Measurements from ENCODE around the gene GRAMD1A. TPM values are rescaled to one million over a fixed set of nuclear protein-coding genes. Genes with fewer than 3 reads are reported as not detected.
"Not testable (repeated sequence)": the region's sequence is repeated elsewhere in the genome, so short reads cannot be mapped to it uniquely, and the experiment has no call there.

GRAMD1A gene
- total RNA-seq, 1 donor from 2014 or later, result 90.7 TPM

DNA sequence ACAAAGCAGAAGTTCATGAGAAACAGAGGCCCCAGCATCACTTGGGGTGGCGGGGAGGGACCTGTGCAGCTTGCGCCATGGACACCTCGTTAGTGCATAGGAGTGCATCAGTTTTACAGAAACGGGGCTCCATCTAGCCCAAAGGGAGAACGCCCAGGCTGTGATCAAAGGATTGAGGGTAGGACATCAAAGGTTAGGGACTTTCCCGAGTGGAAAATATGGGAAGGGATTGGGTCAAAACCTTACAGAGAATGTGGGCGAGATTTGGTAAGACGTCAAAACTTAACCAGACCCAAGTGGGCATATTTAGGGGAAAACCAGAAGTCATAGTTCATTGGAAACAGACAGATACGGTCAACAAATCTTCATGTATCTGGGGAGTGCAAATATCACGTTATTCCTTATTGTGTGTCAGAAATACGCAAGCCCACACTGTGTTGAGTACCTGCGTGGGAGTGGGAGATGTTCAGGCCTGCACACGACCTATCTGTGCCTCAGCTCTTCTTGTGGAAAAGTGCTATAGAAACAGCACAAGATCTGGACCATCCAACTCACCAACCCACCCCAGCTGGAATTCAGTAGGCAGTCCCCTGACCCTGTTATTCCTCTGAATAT is 9.4 kb upstream of the GRAMD1A start:
- intact Hi-C loops (cut with DNase I), result no loop called here
- H3K27me3 ChIP-seq (ENCODE audit: low read depth), result no peaks in the 10 kb centered on the region
- H3K27ac ChIP-seq, result no peak overlapping the region
- H3K4me1 ChIP-seq, result peaks cover 22% of the 10 kb centered on the region
- ATAC-seq, result no peak
- TF ChIP-seq, protein P1, sequence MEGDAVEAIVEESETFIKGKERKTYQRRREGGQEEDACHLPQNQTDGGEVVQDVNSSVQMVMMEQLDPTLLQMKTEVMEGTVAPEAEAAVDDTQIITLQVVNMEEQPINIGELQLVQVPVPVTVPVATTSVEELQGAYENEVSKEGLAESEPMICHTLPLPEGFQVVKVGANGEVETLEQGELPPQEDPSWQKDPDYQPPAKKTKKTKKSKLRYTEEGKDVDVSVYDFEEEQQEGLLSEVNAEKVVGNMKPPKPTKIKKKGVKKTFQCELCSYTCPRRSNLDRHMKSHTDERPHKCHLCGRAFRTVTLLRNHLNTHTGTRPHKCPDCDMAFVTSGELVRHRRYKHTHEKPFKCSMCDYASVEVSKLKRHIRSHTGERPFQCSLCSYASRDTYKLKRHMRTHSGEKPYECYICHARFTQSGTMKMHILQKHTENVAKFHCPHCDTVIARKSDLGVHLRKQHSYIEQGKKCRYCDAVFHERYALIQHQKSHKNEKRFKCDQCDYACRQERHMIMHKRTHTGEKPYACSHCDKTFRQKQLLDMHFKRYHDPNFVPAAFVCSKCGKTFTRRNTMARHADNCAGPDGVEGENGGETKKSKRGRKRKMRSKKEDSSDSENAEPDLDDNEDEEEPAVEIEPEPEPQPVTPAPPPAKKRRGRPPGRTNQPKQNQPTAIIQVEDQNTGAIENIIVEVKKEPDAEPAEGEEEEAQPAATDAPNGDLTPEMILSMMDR (IDR thresholded peaks at IDR 0.05), result no peak
- H3K9me3 ChIP-seq, result no peaks in the 10 kb centered on the region
- H3K36me3 ChIP-seq, result no peaks in the 10 kb centered on the region
- peak; percentile 19 for DNase-seq
- no peak overlapping the region for H3K4me3 ChIP-seq

DNA sequence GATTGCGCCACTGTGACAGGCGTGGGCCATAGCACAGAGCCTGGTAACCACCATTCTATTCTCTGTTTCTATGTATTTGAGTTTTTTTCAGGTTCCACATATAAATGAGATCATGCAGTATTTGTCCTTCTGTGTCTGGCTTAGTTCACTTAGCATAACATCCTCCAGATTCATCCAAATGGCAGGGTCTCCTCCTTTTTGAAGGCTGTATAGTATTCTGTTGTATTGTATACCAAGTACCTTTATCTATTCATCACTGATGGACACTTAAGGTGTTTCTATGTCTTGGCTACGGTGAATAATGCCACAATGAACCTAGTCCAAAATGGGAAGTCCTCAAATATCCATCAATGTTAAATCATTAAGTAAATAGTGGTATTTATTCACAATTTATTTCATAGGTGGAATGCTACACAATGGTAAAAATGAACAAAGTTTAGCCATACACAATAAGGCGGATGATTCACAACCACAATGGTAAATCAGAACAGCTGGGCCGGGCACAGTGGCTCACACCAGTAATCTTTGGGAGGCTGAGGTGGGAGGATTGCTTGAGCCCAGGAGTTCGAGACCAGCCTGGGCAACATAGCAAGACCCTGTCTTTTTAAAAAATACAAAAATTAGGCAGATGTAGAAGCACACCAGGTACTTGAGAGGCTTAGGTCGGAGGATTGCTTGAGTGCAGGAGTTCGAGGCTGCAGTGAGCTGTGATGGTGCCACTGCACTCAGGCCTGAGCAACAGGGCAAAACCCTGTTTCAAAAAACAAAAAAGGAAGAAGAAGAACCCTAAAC is 8.4 kb upstream of the GRAMD1A start:
- Histone ChIP-seq H3K36me3 (no peaks in the 10 kb centered on the region), H3K4me1 (peaks cover 28% of the 10 kb centered on the region), H3K27me3 (ENCODE audit: low read depth) (no peaks in the 10 kb centered on the region), H3K9me3 (no peaks in the 10 kb centered on the region), H3K4me3 (no peak overlapping the region), H3K27ac (no peak overlapping the region)
- TF ChIP-seq, protein P1 (IDR thresholded peaks at IDR 0.05), result no peak
- ATAC-seq (no peak), DNase-seq (peak; percentile 6)
- intact Hi-C loops (cut with DNase I), result no loop called here

DNA sequence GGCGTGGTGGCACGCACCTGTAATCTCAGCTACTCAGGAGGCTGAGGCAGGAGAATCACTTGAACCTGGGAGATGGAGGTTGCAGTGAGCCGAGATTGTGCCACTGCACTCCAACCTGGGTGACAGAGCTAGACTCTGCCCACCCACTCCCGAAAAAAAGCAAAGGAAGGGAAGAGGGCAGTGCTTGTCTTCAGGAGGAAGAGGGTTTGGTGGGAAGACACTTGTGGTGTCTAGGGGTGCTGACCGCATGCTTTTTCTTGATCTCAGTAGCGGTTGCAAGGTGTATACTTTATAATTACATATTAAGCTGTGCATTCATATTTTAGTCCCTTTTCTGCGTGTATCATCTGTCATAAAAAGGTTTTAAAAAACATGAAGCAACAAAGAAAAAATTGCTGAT is 7.5 kb upstream of the GRAMD1A start:
- DNase-seq; H3K4me3 ChIP-seq; H3K27ac ChIP-seq; H3K9me3 ChIP-seq; H3K36me3 ChIP-seq; H3K27me3 ChIP-seq (ENCODE audit: low read depth); intact Hi-C loops (cut with DNase I); ATAC-seq: not testable (repeated sequence)
- peaks cover 36% of the 10 kb centered on the region for H3K4me1 ChIP-seq

DNA sequence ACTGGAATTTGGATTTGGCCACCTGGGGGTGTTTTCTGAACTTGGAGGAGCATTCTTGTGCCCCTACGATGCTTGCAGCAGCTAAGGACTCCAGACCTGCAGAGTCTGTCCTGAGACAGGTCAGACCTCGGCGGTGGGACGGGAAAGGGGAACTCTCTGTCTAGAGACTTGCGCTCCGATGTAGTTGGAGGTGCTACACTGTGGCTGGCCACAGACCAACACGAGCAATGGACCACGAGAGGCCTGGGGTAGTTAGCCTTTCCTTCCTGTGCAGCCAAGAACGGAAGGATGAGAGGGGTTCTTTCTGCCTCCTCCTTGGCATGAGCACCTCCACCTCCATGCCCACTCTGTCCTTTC is 5.9 kb upstream of the GRAMD1A start:
- no peak for ATAC-seq
- peaks cover 51% of the 10 kb centered on the region for H3K4me1 ChIP-seq
- no peaks in the 10 kb centered on the region for H3K27me3 ChIP-seq (ENCODE audit: low read depth)

DNA sequence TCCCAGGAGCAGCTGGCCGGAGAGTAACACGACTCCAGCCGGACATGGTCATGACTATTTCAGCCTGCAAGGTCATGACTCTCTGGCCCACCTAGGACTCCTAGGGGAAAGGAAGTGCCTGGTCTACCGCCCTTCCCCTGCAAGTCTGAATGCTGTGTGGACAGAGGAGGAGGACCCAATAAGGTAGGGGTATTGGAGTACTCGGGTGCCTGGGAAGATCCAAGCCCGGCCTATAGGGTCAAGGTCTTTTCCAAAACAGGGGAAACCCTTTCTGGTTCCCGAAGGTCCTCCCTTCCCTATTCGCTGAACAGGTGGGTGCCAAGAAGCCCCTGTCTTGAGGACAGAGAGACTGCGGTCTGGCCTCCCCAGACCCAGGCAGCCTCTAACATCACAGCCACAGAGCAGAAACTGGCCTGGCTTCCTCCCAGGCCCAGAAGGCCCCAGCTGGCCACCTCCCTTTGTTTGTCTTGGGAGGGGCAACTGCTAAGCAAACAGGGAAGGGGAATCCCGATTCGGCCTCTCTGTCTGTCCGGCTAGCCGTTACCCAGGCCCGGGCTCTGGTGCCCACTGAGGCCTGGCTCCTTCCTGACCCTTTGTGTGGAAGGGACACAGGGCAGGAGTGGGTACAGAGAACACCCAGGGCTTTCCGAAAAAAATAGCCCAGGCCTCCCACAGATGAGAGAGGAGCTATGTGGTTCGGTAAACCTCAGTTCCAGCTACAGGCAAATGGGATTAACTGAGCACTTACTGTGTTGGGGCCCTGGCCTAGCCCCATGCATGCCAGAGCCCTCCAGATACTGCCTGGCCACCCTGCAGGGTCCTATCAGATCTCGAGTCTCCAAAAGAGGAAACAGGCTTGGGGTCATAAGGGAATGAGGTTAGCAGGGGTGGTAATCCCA is 5.2 kb upstream of the GRAMD1A start:
- Histone ChIP-seq H3K4me1 (peaks cover 57% of the 10 kb centered on the region), H3K4me3 (no peak overlapping the region), H3K9me3 (no peaks in the 10 kb centered on the region), H3K27ac (peak overlapping the region; percentile 79), H3K27me3 (ENCODE audit: low read depth) (no peaks in the 10 kb centered on the region), H3K36me3 (no peaks in the 10 kb centered on the region)
- peak; percentile 70 for DNase-seq
- intact Hi-C loops (cut with DNase I), result no loop called here
- ATAC-seq, result peak; percentile 65 to 76
- TF ChIP-seq, protein P1 (IDR thresholded peaks at IDR 0.05), result no peak

More for the DNA sequence above, 5.9 kb upstream of the GRAMD1A start:
- TF ChIP-seq, protein P1 (IDR thresholded peaks at IDR 0.05), result no peak
- intact Hi-C loops (cut with DNase I), result no loop called here
- Histone ChIP-seq H3K36me3 (no peaks in the 10 kb centered on the region), H3K4me3 (no peak overlapping the region), H3K27ac (peak overlapping the region; percentile 79), H3K9me3 (no peaks in the 10 kb centered on the region)
- DNase-seq, result peak; percentile 44
